Fibroblast of pulmonary artery (primary cell): Measurements from ENCODE around the gene COX15.
"Not testable (repeated sequence)": the region's sequence is repeated elsewhere in the genome, so short reads cannot be mapped to it uniquely, and the experiment has no call there.

Experiments
- DNase-seq: peaks from one replicate; pipeline ENCODE4 v3.0.0-alpha.2; 2010; ENCODE audit warnings: low read depth
- H3K4me3 ChIP-seq: replicated peaks from 2 replicates; pipeline ENCODE4 v1.5.1; 2011; ENCODE audit warnings: low read depth, mild to moderate bottlenecking, control low read depth, low read length, moderate library complexity
- CTCF ChIP-seq: IDR thresholded peaks from 2 replicates; pipeline ENCODE4 v1.5.1; 2011; ENCODE audit warnings: mild to moderate bottlenecking, control low read depth, low read length, inconsistent platforms; ENCODE audit errors: missing control alignments

Gene COX15

GRCh38 chr10:99740933-99741559, 9.1 kb upstream of the COX15 start:
- TF ChIP-seq CTCF, result no peak
- no peak overlapping the region for H3K4me3 ChIP-seq
- no peak for DNase-seq

GRCh38 chr10:99740260-99740659, 8.3 kb upstream of the COX15 start:
- DNase-seq, result no peak
- H3K4me3 ChIP-seq, result no peak overlapping the region
- TF ChIP-seq CTCF, result no peak

GRCh38 chr10:99734111-99734510, 2.2 kb upstream of the COX15 start:
- not testable (repeated sequence) for H3K4me3 ChIP-seq, DNase-seq

GRCh38 chr10:99733366-99733765, 1.4 kb upstream of the COX15 start:
- H3K4me3 ChIP-seq, result peak overlapping the region; percentile 93
- no peak for TF ChIP-seq CTCF
- DNase-seq, result no peak

GRCh38 chr10:99731306-99732032, 458 bp downstream of the COX15 start:
- H3K4me3 ChIP-seq, result peak overlapping the region; percentile 93
- no peak for DNase-seq
- no peak for TF ChIP-seq CTCF

GRCh38 chr10:99730026-99730425, 1.9 kb downstream of the COX15 start:
- no peak for TF ChIP-seq CTCF
- peak; percentile 24 for DNase-seq
- H3K4me3 ChIP-seq, result no peak overlapping the region

GRCh38 chr10:99720387-99720786, 11.5 kb downstream of the COX15 start:
- no peak for DNase-seq
- H3K4me3 ChIP-seq, result no peak overlapping the region
- no peak for TF ChIP-seq CTCF
